Smooth muscle cell (in vitro differentiated cells): ENCODE results near the gene MYRIP. TPM values are rescaled to one million over a fixed set of nuclear protein-coding genes. Genes with fewer than 3 reads are reported as not detected.

ENCODE experiments used
- DNase-seq: peaks from one replicate; lab custom pipeline; 2025; ENCODE audit not compliant: unreplicated experiment; lab: John Stamatoyannopoulos, UW
- H2AFZ ChIP-seq: fragments of 200-600 bp; sonication (generic); 2 replicates; pipeline ENCODE4 v1.6.0; 2016; ENCODE audit warnings: antibody characterized with exemption, low read depth, mild to moderate bottlenecking
- H3F3A ChIP-seq: fragments of 200-600 bp; sonication (generic); 2 replicates; pipeline ENCODE4 v1.6.0; 2017; ENCODE audit warnings: antibody characterized with exemption, low read depth
- H3K27ac ChIP-seq: fragments of 200-600 bp; sonication (generic); 2 replicates; pipeline ENCODE4 v1.5.1; 2016; ENCODE audit warnings: low read depth, mild to moderate bottlenecking
- H3K27me3 ChIP-seq: fragments of 200-600 bp; sonication (generic); 2 replicates; pipeline ENCODE4 v1.6.1; 2016; ENCODE audit warnings: low read depth, mild to moderate bottlenecking
- H3K36me3 ChIP-seq: fragments of 200-600 bp; sonication (generic); 2 replicates; pipeline ENCODE4 v1.5.1; 2016; ENCODE audit warnings: low read depth
- H3K4me1 ChIP-seq: fragments of 200-600 bp; sonication (generic); 2 replicates; pipeline ENCODE4 v1.5.1; 2016; ENCODE audit warnings: low read depth
- H3K4me2 ChIP-seq: fragments of 200-600 bp; sonication (generic); 2 replicates; pipeline ENCODE4 v1.6.0; 2016; ENCODE audit warnings: mild to moderate bottlenecking
- H3K4me3 ChIP-seq: fragments of 200-600 bp; sonication (generic); 2 replicates; pipeline ENCODE4 v1.5.1; 2016; ENCODE audit warnings: mild to moderate bottlenecking
- H3K79me2 ChIP-seq: fragments of 200-600 bp; sonication (generic); 2 replicates; pipeline ENCODE4 v1.6.0; 2016; ENCODE audit warnings: low read depth, mild to moderate bottlenecking
- H3K9ac ChIP-seq: fragments of 200-600 bp; sonication (generic); 2 replicates; pipeline ENCODE4 v1.6.0; 2016; ENCODE audit warnings: low read depth
- H3K9me3 ChIP-seq: fragments of 200-600 bp; sonication (generic); replicated peaks from 2 replicates; pipeline ENCODE4 v1.5.1; 2016; ENCODE audit warnings: low read depth
- H4K20me1 ChIP-seq: fragments of 200-600 bp; sonication (generic); 2 replicates; pipeline ENCODE4 v1.6.0; 2016; ENCODE audit warnings: low read depth
- CTCF ChIP-seq: fragments of 200-600 bp; sonication (generic); IDR thresholded peaks from 2 replicates; pipeline ENCODE4 v1.5.1; 2017; ENCODE audit warnings: borderline replicate concordance, mild to moderate bottlenecking, antibody characterized with exemption; ENCODE audit not compliant: insufficient read depth, poor library complexity, severe bottlenecking
- WGBS: methylation state at CpG from one replicate; pipeline ENCODE4 v1.1.7; 2016; ENCODE audit warnings: low lambda C conversion rate; 5-methylcytosine and 5-hydroxymethylcytosine counted together
- polyA plus RNA-seq: library from polyadenylated mRNA; unstranded; fragments of >200 nt; fragmentation: Nextera tagmentation; extraction: Ambion mirVana; gene quantifications from 2 replicates; pipeline ENCODE4 v1.2.1, GENCODE V29; 2016
- total RNA-seq: library from RNA; depleted of rRNA; stranded (reverse); fragments of >200 nt; gene quantifications from 2 replicates; pipeline ENCODE4 v1.2.3, GENCODE V29; 2014

The MYRIP gene
- total and polyA plus RNA-seq, 2 experiments from 2014 or later: not detected

- no peak for DNase-seq
- H3K79me2 ChIP-seq: peaks cover 17% of the 10 kb centered on the region
- no peak for TF ChIP-seq CTCF
- H3K27me3 ChIP-seq: no peaks in the 10 kb centered on the region
- H3K4me3 ChIP-seq: no peak overlapping the region
- H3K4me1 ChIP-seq: peaks cover 3% of the 10 kb centered on the region
- H3K9me3 ChIP-seq: no peaks in the 10 kb centered on the region
- H4K20me1 ChIP-seq: no peaks in the 10 kb centered on the region
- H3F3A ChIP-seq: no peaks in the 10 kb centered on the region
- no peak overlapping the region for H3K4me2 ChIP-seq
- H3K36me3 ChIP-seq: no peaks in the 10 kb centered on the region
- no peak overlapping the region for H3K9ac ChIP-seq
- no peak overlapping the region for H2AFZ ChIP-seq
- WGBS: 54% methylated on average over 3 of the region's 3 CpGs
- peak overlapping the region; percentile 19 for H3K27ac ChIP-seq
Measured at GRCh38 chr3:40306336-40306735, 496.9 kb downstream of the MYRIP start.

GRCh38 chr3:40307176-40307575 is 497.8 kb downstream of the MYRIP start:
- Histone ChIP-seq H4K20me1 (no peaks in the 10 kb centered on the region), H3K4me2 (no peak overlapping the region), H3K9me3 (no peaks in the 10 kb centered on the region), H3K36me3 (peaks cover under 1% of the 10 kb centered on the region), H3K79me2 (peaks cover 18% of the 10 kb centered on the region), H3F3A (peaks cover 4% of the 10 kb centered on the region), H3K4me1 (peaks cover 12% of the 10 kb centered on the region), H3K27ac (no peak overlapping the region), H3K9ac (no peak overlapping the region), H3K4me3 (no peak overlapping the region), H3K27me3 (no peaks in the 10 kb centered on the region), H2AFZ (no peak overlapping the region)
- no peak for DNase-seq
- TF ChIP-seq CTCF: no peak
- WGBS: 92% methylated on average over 1 of the region's 1 CpG

- Histone ChIP-seq H3K36me3 (peaks cover 5% of the 10 kb centered on the region), H2AFZ (peak overlapping the region; percentile 94), H3K9me3 (no peaks in the 10 kb centered on the region), H4K20me1 (no peaks in the 10 kb centered on the region), H3K27ac (peak overlapping the region; percentile 93), H3K4me1 (peaks cover 13% of the 10 kb centered on the region), H3K4me2 (peak overlapping the region; percentile 84), H3K27me3 (no peaks in the 10 kb centered on the region), H3K9ac (peak overlapping the region; percentile 61), H3K4me3 (peak overlapping the region; percentile 95), H3F3A (peaks cover 9% of the 10 kb centered on the region), H3K79me2 (peaks cover 18% of the 10 kb centered on the region)
- WGBS: 34% methylated on average over 20 of the region's 20 CpGs
- DNase-seq: no peak
- no peak for TF ChIP-seq CTCF
Measured at GRCh38 chr3:40308725-40309417, 499.5 kb downstream of the MYRIP start.
